HepG2 (cell line): ENCODE measurements around the gene PPP1R9B. TPM values are rescaled to one million over a fixed set of nuclear protein-coding genes. Genes with fewer than 3 reads are reported as not detected.
A peak's percentile ranks its signal among the peaks of the same experiment; 100 is the strongest.

Experiments used
- HNRNPLL ChIP-seq: fragments of 200-400 bp; formaldehyde crosslinking; IDR thresholded peaks from 2 replicates; pipeline ENCODE4 v1.6.1; 2017; ENCODE audit warnings: mild to moderate bottlenecking, low read depth, low read length; ENCODE audit not compliant: poor library complexity, severe bottlenecking
- MIER3 ChIP-seq: IDR thresholded peaks from 2 replicates; pipeline ENCODE4 v1.6.1; 2016; ENCODE audit warnings: missing compliant biosample characterization, borderline replicate concordance
- MYPOP ChIP-seq: sonication (generic); formaldehyde crosslinking; IDR thresholded peaks from 2 replicates; pipeline ENCODE4 v1.8.1; 2023; ENCODE audit warnings: mild to moderate bottlenecking, moderate library complexity, missing genetic modification reagents
- NFYC ChIP-seq: IDR thresholded peaks from 2 replicates; pipeline ENCODE4 v1.6.1; 2016; ENCODE audit warnings: missing genetic modification reagents, missing compliant biosample characterization
- POLR2G ChIP-seq: fragments of 200-400 bp; formaldehyde crosslinking; IDR thresholded peaks from 2 replicates; pipeline ENCODE4 v1.6.1; 2018; ENCODE audit warnings: mild to moderate bottlenecking, low read depth, low read length, moderate library complexity
- SKIL ChIP-seq: sonication (generic); formaldehyde crosslinking; IDR thresholded peaks from 2 replicates; pipeline ENCODE4 v1.8.0; 2022; ENCODE audit warnings: missing genetic modification reagents, mild to moderate bottlenecking, moderate library complexity, borderline replicate concordance
- THAP11 ChIP-seq: IDR thresholded peaks from 2 replicates; pipeline ENCODE4 v1.6.1; 2016; ENCODE audit warnings: missing biosample characterization, missing genetic modification reagents
- ZFP90 ChIP-seq: sonication (generic); formaldehyde crosslinking; IDR thresholded peaks from 2 replicates; pipeline ENCODE4 v1.8.0; 2022; ENCODE audit warnings: missing genetic modification reagents, mild to moderate bottlenecking, inconsistent platforms, borderline replicate concordance
- ZNF331 ChIP-seq: sonication (generic); formaldehyde crosslinking; IDR thresholded peaks from 2 replicates; pipeline ENCODE4 v1.4.0; 2020; ENCODE audit warnings: missing genetic modification reagents
- ZNF572 ChIP-seq: sonication (generic); formaldehyde crosslinking; IDR thresholded peaks from 2 replicates; pipeline ENCODE4 v1.5.1; 2020; ENCODE audit warnings: mild to moderate bottlenecking, missing genetic modification reagents
- ZSCAN31 ChIP-seq: sonication (generic); formaldehyde crosslinking; IDR thresholded peaks from 2 replicates; pipeline ENCODE4 v1.5.0; 2020; ENCODE audit warnings: low read depth, mild to moderate bottlenecking, missing genetic modification reagents
- polyA plus RNA-seq, 8 experiments: library from polyadenylated mRNA; depleted of rRNA in 3 of 8; stranded (reverse) in 7 of 8; unstranded in 1 of 8; fragments of >200 nt; fragmentation: Illumina TruSeq in 4 of 8; extraction: Trizol in 4 of 8; gene quantifications; 2 replicates each; pipeline versions ENCODE4 v1.2.1 to v1.2.3, GENCODE V29; 2011 to 2016; ENCODE audit warnings: low read depth in 4 of 8, missing spikeins in 1 of 8, mixed read lengths in 1 of 8; ENCODE audit not compliant: insufficient read depth in 1 of 8
- total RNA-seq, 5 experiments: library from RNA; depleted of rRNA; stranded (reverse); fragments of >200 nt; fragmentation: Illumina TruSeq; extraction: Trizol; gene quantifications; 2 replicates each; pipeline ENCODE4 v1.2.3, GENCODE V29; 2016; ENCODE audit warnings: low read depth in 1 of 5
- TF ChIP-seq, protein P1 (sequence below): sonication (generic); formaldehyde crosslinking; IDR thresholded peaks from 2 replicates; pipeline ENCODE4 v1.4.0; 2020; ENCODE audit warnings: mild to moderate bottlenecking, missing genetic modification reagents
- TF ChIP-seq, protein P2 (sequence below), 2 experiments: sonication (generic) in 1 of 2; formaldehyde crosslinking in 1 of 2; IDR thresholded peaks; 2 replicates each; pipeline versions ENCODE4 v1.4.0 to v1.6.1; 2018 to 2020; ENCODE audit warnings: missing genetic modification reagents in 2 of 2, borderline replicate concordance in 1 of 2, low read depth in 1 of 2, mild to moderate bottlenecking in 1 of 2, missing biosample characterization in 1 of 2

The PPP1R9B gene
- total and polyA plus RNA-seq, 2 of the 13 experiments (the other 11 are each of a cell fraction or from before 2014, with no cell fraction given) = 9.4 to 15.8 TPM

DNA sequence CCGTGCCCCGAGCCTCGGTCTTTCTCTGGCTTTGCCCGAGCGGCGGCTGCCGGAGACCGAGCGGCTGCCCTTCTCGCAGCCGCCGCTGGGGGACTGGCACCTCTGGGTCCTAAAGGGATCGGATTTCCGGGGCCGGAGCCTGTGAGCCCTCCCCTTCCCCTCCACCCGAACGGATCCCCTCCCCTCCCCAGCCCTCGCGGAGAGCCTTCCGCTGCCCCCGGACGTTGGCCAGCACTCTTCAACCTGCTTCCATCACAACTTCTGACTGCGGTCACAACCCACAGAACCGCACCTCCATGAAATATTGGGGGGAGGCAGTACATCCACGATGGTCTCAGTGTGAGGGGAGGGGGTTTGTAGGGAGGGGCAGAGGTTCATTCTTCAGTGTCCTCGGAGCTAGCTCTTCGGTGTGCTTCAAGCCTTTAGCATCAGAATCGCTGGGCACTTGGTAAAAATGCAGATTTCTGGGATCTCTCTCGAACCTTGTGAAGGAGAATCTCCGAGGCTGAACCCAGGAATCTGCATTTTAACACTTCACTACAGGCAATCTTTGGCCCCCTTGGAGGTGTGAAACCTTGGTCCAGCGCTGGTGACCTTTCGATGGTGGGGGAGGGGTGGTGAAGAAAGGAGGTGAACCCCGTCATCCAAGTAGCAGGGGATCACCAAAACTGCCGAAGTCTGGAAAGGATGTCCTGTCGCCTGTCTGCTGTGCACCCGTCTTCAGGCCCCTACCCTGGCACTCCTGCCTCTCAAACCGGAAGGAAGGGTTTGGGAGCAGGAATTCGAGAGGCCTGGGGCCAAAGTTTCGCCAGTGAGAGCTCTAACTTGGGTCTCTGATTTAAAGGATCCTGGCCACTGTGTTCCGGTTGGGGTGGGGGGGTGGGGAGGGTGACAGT, 812 bp upstream of the PPP1R9B start (continued):
- TF ChIP-seq SKIL (CRISPR knock-in tag) = no peak
- TF ChIP-seq, protein P1, sequence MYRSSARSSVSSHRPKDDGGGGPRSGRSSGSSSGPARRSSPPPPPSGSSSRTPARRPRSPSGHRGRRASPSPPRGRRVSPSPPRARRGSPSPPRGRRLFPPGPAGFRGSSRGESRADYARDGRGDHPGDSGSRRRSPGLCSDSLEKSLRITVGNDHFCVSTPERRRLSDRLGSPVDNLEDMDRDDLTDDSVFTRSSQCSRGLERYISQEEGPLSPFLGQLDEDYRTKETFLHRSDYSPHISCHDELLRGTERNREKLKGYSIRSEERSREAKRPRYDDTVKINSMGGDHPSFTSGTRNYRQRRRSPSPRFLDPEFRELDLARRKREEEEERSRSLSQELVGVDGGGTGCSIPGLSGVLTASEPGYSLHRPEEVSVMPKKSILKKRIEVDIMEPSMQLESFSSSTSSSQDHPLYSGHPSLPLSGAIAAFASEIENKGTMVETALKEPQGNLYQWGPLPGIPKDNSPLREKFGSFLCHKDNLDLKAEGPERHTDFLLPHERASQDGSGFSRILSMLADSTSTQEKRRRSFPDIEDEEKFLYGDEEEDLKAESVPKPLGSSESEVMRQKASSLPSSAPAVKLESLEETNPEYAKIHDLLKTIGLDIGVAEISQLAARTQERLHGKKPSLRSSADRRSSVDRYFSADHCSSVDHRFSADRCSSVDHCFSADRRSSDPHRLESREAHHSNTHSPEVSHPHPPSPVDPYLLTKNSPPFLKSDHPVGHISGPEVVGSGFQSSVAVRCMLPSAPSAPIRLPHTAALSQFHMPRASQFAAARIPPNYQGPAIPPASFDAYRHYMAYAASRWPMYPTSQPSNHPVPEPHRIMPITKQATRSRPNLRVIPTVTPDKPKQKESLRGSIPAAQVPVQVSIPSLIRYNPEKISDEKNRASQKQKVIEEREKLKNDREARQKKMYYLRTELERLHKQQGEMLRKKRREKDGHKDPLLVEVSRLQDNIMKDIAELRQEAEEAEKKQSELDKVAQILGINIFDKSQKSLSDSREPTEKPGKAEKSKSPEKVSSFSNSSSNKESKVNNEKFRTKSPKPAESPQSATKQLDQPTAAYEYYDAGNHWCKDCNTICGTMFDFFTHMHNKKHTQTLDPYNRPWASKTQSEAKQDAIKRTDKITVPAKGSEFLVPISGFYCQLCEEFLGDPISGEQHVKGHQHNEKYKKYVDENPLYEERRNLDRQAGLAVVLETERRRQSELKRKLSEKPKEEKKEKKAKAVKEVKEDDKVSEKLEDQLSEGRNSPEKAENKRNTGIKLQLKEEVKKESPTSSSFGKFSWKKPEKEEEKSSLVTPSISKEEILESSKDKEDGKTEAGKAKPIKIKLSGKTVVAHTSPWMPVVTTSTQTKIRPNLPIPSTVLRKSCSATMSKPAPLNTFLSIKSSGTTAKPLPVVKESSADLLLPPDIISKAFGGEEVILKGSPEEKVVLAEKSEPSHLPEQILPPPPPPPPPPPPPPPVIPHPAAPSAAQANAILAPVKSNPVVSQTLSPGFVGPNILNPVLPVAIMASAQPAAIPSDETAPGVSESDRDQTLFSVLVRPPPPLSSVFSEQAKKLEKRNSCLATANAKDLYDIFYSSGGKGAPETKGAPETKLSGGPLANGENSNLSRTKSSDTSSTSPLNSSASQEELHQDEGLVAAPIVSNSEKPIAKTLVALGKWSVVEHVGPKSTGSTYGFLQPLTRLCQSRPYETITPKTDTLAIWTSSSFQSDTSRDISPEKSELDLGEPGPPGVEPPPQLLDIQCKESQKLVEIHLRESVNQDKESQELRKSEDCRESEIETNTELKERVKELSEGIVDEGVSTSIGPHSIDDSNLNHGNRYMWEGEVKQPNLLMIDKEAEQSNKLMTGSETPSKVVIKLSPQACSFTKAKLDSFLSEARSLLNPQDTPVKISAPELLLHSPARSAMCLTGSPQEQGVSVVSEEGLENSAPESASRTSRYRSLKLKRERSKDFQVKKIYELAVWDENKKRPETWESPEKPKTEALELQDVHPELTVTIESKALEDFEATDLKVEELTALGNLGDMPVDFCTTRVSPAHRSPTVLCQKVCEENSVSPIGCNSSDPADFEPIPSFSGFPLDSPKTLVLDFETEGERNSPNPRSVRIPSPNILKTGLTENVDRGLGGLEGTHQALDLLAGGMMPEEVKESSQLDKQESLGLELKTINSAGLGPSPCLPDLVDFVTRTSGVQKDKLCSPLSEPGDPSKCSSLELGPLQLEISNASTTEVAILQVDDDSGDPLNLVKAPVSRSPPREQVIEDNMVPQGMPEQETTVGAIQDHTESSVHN (CRISPR knock-in tag) = no peak
- TF ChIP-seq POLR2G = 0 out of 2 replicates have a peak, but pooled peaks have one; percentile 32
- peak; percentile 73; the same call in 1 of the 2 replicates for TF ChIP-seq ZNF331 (CRISPR knock-in tag)
- TF ChIP-seq ZFP90 (CRISPR knock-in tag) = 0 out of 2 replicates have a peak, but pooled peaks have one; percentile 29
- no peak for TF ChIP-seq MIER3 (CRISPR knock-in tag)
- no peak for TF ChIP-seq MYPOP (CRISPR knock-in tag)
- peak; percentile 78 for TF ChIP-seq HNRNPLL
- no peak for TF ChIP-seq ZSCAN31 (CRISPR knock-in tag)
- TF ChIP-seq NFYC = no peak
- TF ChIP-seq THAP11 (CRISPR knock-in tag) = peak; percentile 56
- no peak for TF ChIP-seq ZNF572
- TF ChIP-seq, protein P2, sequence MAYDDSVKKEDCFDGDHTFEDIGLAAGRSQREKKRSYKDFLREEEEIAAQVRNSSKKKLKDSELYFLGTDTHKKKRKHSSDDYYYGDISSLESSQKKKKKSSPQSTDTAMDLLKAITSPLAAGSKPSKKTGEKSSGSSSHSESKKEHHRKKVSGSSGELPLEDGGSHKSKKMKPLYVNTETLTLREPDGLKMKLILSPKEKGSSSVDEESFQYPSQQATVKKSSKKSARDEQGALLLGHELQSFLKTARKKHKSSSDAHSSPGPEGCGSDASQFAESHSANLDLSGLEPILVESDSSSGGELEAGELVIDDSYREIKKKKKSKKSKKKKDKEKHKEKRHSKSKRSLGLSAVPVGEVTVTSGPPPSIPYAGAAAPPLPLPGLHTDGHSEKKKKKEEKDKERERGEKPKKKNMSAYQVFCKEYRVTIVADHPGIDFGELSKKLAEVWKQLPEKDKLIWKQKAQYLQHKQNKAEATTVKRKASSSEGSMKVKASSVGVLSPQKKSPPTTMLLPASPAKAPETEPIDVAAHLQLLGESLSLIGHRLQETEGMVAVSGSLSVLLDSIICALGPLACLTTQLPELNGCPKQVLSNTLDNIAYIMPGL (CRISPR knock-in tag; IDR thresholded peaks at IDR 0.05; ENCODE audit: borderline replicate concordance in 1 of 2, low read depth in 1 of 2) = peak; percentile 40 to 57; a peak in 2 of 4 replicates
